ENCODE measurements around the gene LRRC1. TPM values are rescaled to one million over a fixed set of nuclear protein-coding genes. Genes with fewer than 3 reads are reported as not detected.

Gene LRRC1
- total RNA-seq, 1 donor from 2014 or later, result 7.5 TPM

DNA sequence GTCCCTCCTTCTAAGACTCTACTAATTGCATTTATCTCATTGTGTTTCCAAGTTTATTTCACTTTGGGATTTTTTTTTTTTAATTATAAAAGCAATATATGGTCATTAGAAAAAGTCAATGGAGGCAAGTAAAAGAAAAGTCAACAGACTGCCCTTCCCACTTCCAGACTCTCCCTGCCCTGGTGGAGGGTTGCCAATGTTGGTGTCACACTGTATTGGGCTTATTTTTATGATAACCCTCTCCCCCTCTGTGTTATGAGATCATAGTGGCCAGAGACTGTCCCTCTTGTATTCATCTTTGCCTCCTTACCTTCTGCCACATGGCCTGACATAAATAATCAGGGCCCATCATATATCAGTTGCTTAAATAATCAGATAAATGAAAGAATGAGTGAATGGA lies 63.4 kb downstream of the LRRC1 start:
- Mint-ChIP-seq H3K4me1 (ENCODE audit: unreplicated experiment) (peaks cover 23% of the 10 kb centered on the region), H3K9me3 (ENCODE audit: unreplicated experiment) (no peaks in the 10 kb centered on the region), H3K36me3 (ENCODE audit: low read depth, unreplicated experiment) (no peaks in the 10 kb centered on the region), H3K27me3 (ENCODE audit: unreplicated experiment) (peaks cover 3% of the 10 kb centered on the region), H3K4me3 (ENCODE audit: unreplicated experiment) (no peak overlapping the region), H3K27ac (ENCODE audit: unreplicated experiment) (no peak overlapping the region)
- TF ChIP-seq, protein P1, sequence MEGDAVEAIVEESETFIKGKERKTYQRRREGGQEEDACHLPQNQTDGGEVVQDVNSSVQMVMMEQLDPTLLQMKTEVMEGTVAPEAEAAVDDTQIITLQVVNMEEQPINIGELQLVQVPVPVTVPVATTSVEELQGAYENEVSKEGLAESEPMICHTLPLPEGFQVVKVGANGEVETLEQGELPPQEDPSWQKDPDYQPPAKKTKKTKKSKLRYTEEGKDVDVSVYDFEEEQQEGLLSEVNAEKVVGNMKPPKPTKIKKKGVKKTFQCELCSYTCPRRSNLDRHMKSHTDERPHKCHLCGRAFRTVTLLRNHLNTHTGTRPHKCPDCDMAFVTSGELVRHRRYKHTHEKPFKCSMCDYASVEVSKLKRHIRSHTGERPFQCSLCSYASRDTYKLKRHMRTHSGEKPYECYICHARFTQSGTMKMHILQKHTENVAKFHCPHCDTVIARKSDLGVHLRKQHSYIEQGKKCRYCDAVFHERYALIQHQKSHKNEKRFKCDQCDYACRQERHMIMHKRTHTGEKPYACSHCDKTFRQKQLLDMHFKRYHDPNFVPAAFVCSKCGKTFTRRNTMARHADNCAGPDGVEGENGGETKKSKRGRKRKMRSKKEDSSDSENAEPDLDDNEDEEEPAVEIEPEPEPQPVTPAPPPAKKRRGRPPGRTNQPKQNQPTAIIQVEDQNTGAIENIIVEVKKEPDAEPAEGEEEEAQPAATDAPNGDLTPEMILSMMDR (IDR thresholded peaks at IDR 0.05; ENCODE audit: unreplicated experiment), result no peak
- DNase-seq (ENCODE audit: low spot score), result no peak

GRCh38 chr6:53858913-53859312 lies 64.1 kb downstream of the LRRC1 start:
- H3K9me3 Mint-ChIP-seq (ENCODE audit: unreplicated experiment), result no peaks in the 10 kb centered on the region
- H3K4me1 Mint-ChIP-seq (ENCODE audit: unreplicated experiment), result peaks cover 23% of the 10 kb centered on the region
- peaks cover 3% of the 10 kb centered on the region for H3K27me3 Mint-ChIP-seq (ENCODE audit: unreplicated experiment)
- no peak overlapping the region for H3K4me3 Mint-ChIP-seq (ENCODE audit: unreplicated experiment)
- DNase-seq (ENCODE audit: low spot score), result no peak
- no peak overlapping the region for H3K27ac Mint-ChIP-seq (ENCODE audit: unreplicated experiment)
- no peaks in the 10 kb centered on the region for H3K36me3 Mint-ChIP-seq (ENCODE audit: low read depth, unreplicated experiment)
- TF ChIP-seq, protein P1 (IDR thresholded peaks at IDR 0.05; ENCODE audit: unreplicated experiment), result no peak

DNA sequence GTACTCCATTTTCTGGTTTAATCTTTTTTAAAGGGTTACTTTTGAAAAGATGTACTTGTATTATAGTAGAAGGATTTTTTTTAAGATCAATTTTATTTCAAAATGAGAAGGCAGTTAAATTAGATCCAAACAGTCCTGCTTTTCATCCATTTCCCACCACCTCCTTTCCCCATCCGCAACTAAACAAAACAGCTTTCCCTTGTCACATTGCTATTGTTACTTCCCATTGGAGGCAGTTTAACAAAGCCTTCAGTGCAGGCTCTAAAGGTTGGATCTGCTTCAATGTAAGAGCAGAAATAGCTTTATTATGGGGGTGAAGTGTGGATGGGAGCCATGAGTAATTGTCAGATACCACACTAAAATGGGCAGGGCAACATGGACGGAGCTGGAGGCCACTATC lies 65.7 kb downstream of the LRRC1 start:
- Mint-ChIP-seq H3K36me3 (ENCODE audit: low read depth, unreplicated experiment) (no peaks in the 10 kb centered on the region), H3K27ac (ENCODE audit: unreplicated experiment) (no peak overlapping the region), H3K27me3 (ENCODE audit: unreplicated experiment) (peaks cover 1% of the 10 kb centered on the region), H3K4me3 (ENCODE audit: unreplicated experiment) (no peak overlapping the region), H3K4me1 (ENCODE audit: unreplicated experiment) (peaks cover 23% of the 10 kb centered on the region), H3K9me3 (ENCODE audit: unreplicated experiment) (no peaks in the 10 kb centered on the region)
- TF ChIP-seq, protein P1 (IDR thresholded peaks at IDR 0.05; ENCODE audit: unreplicated experiment), result no peak
- DNase-seq (ENCODE audit: low spot score), result no peak

DNA sequence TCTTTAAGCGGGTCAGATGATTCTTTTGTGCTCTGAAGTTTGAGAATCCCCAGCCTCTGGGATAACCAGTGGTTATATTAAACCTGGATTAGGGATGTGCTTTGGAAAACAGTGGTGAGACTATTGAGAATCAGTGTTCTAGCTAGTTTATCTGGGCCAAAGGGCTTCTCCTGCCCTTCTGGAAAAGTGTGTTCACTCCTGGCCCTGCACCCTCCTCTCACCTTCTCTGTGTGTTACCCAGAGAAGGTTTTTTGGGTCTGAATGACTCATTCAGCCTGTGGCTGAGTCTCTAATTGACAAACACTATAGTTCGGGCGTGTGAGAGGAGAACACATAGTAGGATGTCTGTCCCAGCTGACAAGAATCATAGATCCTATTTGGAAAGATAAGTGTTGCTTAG lies 66.7 kb downstream of the LRRC1 start:
- Mint-ChIP-seq H3K27ac (ENCODE audit: unreplicated experiment) (no peak overlapping the region), H3K27me3 (ENCODE audit: unreplicated experiment) (no peaks in the 10 kb centered on the region), H3K4me1 (ENCODE audit: unreplicated experiment) (peaks cover 19% of the 10 kb centered on the region), H3K36me3 (ENCODE audit: low read depth, unreplicated experiment) (no peaks in the 10 kb centered on the region), H3K4me3 (ENCODE audit: unreplicated experiment) (no peak overlapping the region), H3K9me3 (ENCODE audit: unreplicated experiment) (no peaks in the 10 kb centered on the region)
- TF ChIP-seq, protein P1 (IDR thresholded peaks at IDR 0.05; ENCODE audit: unreplicated experiment), result no peak
- DNase-seq (ENCODE audit: low spot score), result no peak

DNA sequence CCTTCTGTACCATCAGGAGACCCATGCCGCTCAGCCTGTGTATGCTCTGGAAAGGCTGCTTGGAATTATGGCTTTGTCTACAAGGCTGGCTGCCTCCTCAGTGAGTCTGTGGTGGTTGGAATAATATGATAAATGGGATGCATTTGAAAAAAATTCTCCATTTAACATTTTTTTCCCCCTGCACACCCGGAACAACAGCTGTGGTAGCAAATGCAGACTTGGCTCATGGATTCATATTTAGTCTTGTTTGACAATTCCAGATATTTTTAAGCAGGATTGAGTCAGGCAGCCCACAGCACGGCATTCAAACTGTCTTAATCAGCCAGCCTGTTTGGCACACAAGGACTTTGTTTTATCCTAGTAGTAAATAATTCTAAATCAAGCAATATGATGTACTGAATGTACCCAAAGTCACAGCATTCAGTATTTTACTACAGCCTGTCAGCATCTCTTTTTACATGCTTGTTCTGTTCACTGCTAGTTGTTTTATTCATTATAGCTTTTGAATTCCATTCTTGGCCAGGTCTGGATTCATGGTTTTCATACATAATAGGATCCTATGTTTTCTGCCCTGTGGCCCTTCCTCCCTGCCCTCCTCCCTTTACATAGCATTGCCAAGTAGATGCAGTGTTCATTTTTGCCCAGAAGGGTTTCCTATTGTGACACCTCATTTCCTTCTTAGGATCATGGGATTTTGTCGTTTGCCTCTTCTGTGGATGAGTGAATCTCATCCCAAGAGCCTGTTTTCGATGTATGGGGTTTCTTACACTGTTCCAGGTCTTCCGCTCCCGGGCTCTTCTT lies 68.1 kb downstream of the LRRC1 start:
- H3K4me1 Mint-ChIP-seq (ENCODE audit: unreplicated experiment), result peaks cover 5% of the 10 kb centered on the region
- no peaks in the 10 kb centered on the region for H3K9me3 Mint-ChIP-seq (ENCODE audit: unreplicated experiment)
- TF ChIP-seq, protein P1 (IDR thresholded peaks at IDR 0.05; ENCODE audit: unreplicated experiment), result no peak
- H3K36me3 Mint-ChIP-seq (ENCODE audit: low read depth, unreplicated experiment), result no peaks in the 10 kb centered on the region
- DNase-seq (ENCODE audit: low spot score), result no peak
- no peak overlapping the region for H3K4me3 Mint-ChIP-seq (ENCODE audit: unreplicated experiment)
- H3K27ac Mint-ChIP-seq (ENCODE audit: unreplicated experiment), result no peak overlapping the region
- H3K27me3 Mint-ChIP-seq (ENCODE audit: unreplicated experiment), result no peaks in the 10 kb centered on the region
